DND-41 (cell line): Measurements from ENCODE around the gene NDUFS6.

ENCODE experiments used
- CTCF ChIP-seq: IDR thresholded peaks from 2 replicates; pipeline ENCODE4 v1.5.1; 2012; ENCODE audit warnings: borderline replicate concordance, low read length, moderate library complexity, mild to moderate bottlenecking; ENCODE audit not compliant: poor library complexity, severe bottlenecking; ENCODE audit errors: extremely low read depth
- EZH2 ChIP-seq: IDR thresholded peaks from 3 replicates; pipeline ENCODE4 v1.6.1; 2012; ENCODE audit warnings: borderline replicate concordance, low read depth, mild to moderate bottlenecking, moderate library complexity, low read length, inconsistent platforms; ENCODE audit not compliant: severe bottlenecking

- no peak for TF ChIP-seq CTCF
- TF ChIP-seq EZH2, result no peak
Measured at GRCh38 chr5:1767524-1768282, 33.5 kb upstream of the NDUFS6 start.
